Naive thymus-derived CD4-positive, alpha-beta T cell (primary cell): ENCODE measurements around the gene PTPN4. TPM values are rescaled to one million over a fixed set of nuclear protein-coding genes. Genes with fewer than 3 reads are reported as not detected.
A peak's percentile ranks its signal among the peaks of the same experiment; 100 is the strongest.

Experiments
- ATAC-seq: fragments of 150-1000 bp; cut with Tn5 transposase; 2 replicates; pipeline ENCODE4 v1.10.0; 2021; ENCODE audit warnings: mild to moderate bottlenecking, moderate library complexity
- CTCF ChIA-PET: fragments of 350-600 bp; sonication (Branson Sonifier 250); formaldehyde crosslinking; loops from one replicate; lab custom pipeline; 2021; ENCODE audit warnings: antibody characterized with exemption; lab: Charles Lee
- POLR2A ChIA-PET: fragments of 350-600 bp; sonication (Branson Sonifier 250); formaldehyde crosslinking; loops from one replicate; lab custom pipeline; 2021; ENCODE audit warnings: antibody characterized with exemption, inconsistent platforms; lab: Charles Lee
- DNase-seq, 9 donors: peaks; one replicate each; pipeline versions ENCODE4 v3.0.0 to v3.0.0-alpha.2; 2020 to 2022; ENCODE audit warnings: mixed read lengths in 1 of 9
- H3K27ac ChIP-seq: one replicate; pipeline ENCODE4 v1.7.0; 2013; ENCODE audit warnings: mild to moderate bottlenecking, low read depth, low read length, moderate library complexity
- H3K27me3 ChIP-seq, 2 donors: one replicate each; pipeline ENCODE4 v1.7.0; 2013; ENCODE audit warnings: low read length in 2 of 2, mild to moderate bottlenecking in 2 of 2, moderate library complexity in 2 of 2; ENCODE audit not compliant: control insufficient read depth in 2 of 2, insufficient read depth in 2 of 2
- H3K36me3 ChIP-seq, 3 experiments: 1 replicate in 2 of 3; 2 replicates in 1 of 3; pipeline ENCODE4 v1.7.0; 2013; ENCODE audit warnings: low read length in 3 of 3, mild to moderate bottlenecking in 3 of 3, moderate library complexity in 1 of 3; ENCODE audit not compliant: insufficient read depth in 3 of 3, control insufficient read depth in 2 of 3
- H3K4me1 ChIP-seq, 2 donors: one replicate each; pipeline ENCODE4 v1.7.0; 2013; ENCODE audit warnings: low read length in 2 of 2, mild to moderate bottlenecking in 2 of 2, moderate library complexity in 1 of 2; ENCODE audit not compliant: control insufficient read depth in 2 of 2, insufficient read depth in 2 of 2
- H3K4me3 ChIP-seq: 2 replicates; pipeline ENCODE4 v1.7.0; 2013; ENCODE audit warnings: mild to moderate bottlenecking, low read length
- H3K9me3 ChIP-seq, 3 experiments: 1 replicate in 2 of 3; 2 replicates in 1 of 3; pipeline ENCODE4 v1.7.0; 2013; ENCODE audit warnings: low read length in 3 of 3; ENCODE audit not compliant: control insufficient read depth in 2 of 3
- H3K27ac Mint-ChIP-seq, 9 donors: one replicate each; pipeline ENCODE4 v1.8.0; 2020 to 2022; ENCODE audit warnings: mixed read lengths in 9 of 9, mild to moderate bottlenecking in 8 of 9, moderate library complexity in 5 of 9, inconsistent platforms in 2 of 9
- H3K27me3 Mint-ChIP-seq, 5 donors: one replicate each; pipeline ENCODE4 v1.8.0; 2021 to 2022; ENCODE audit warnings: mixed read lengths in 5 of 5, mild to moderate bottlenecking in 1 of 5
- H3K36me3 Mint-ChIP-seq, 5 donors: one replicate each; pipeline ENCODE4 v1.8.0; 2020 to 2022; ENCODE audit warnings: mixed read lengths in 5 of 5, mild to moderate bottlenecking in 3 of 5, inconsistent platforms in 1 of 5
- H3K4me1 Mint-ChIP-seq, 7 donors: one replicate each; pipeline ENCODE4 v1.8.0; 2020 to 2022; ENCODE audit warnings: mixed read lengths in 7 of 7, mild to moderate bottlenecking in 3 of 7, inconsistent platforms in 1 of 7
- H3K4me3 Mint-ChIP-seq, 10 donors: one replicate each; pipeline ENCODE4 v1.8.0; 2020 to 2022; ENCODE audit warnings: mild to moderate bottlenecking in 10 of 10, mixed read lengths in 10 of 10, moderate library complexity in 6 of 10, inconsistent platforms in 2 of 10
- H3K9me3 Mint-ChIP-seq, 11 donors: one replicate each; pipeline ENCODE4 v1.8.0; 2020 to 2022; ENCODE audit warnings: mixed read lengths in 11 of 11, mild to moderate bottlenecking in 4 of 11, inconsistent platforms in 1 of 11, moderate library complexity in 1 of 11
- intact Hi-C, 2 donors: fragments of 100-400 bp; cut with micrococcal nuclease; formaldehyde crosslinking; loops; one replicate each; pipeline ENCODE4 v1.15.1; 2023
- polyA plus RNA-seq, 2 donors: library from polyadenylated mRNA; unstranded; fragments of 300-500 nt; fragmentation: Illumina TruSeq; gene quantifications; one replicate each; pipeline ENCODE4 v1.2.3, GENCODE V29; 2021
- total RNA-seq, 6 experiments: library from RNA in 5 of 6; stranded (reverse) in 5 of 6; gene quantifications; 1 replicate in 5 of 6; 2 replicates in 1 of 6; pipeline ENCODE4 v1.2.3 and lab custom pipeline; 2021 to 2026

The PTPN4 gene
- total and polyA plus RNA-seq, 7 experiments from 2014 or later: 48.9 to 122 (median 76.7) TPM

DNA sequence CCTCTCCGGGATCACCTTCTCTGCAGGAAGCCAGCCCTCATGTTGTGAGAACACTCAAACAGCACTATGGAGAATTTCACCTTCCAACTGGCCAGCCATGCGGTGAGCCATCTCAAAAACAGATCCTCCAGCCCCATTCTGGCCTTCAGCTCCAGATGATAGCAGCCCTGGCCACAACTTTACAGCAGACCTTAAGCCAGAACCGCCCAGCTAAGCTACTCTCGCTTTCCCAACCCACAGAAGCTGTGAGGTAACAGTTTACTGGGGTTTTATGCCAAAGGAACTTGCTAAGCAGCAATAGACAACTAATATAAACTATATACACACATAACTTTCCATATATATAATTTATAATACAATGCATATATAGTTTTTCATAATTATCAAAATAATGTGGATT lies 11.6 kb upstream of the PTPN4 start:
- no peak for DNase-seq

DNA sequence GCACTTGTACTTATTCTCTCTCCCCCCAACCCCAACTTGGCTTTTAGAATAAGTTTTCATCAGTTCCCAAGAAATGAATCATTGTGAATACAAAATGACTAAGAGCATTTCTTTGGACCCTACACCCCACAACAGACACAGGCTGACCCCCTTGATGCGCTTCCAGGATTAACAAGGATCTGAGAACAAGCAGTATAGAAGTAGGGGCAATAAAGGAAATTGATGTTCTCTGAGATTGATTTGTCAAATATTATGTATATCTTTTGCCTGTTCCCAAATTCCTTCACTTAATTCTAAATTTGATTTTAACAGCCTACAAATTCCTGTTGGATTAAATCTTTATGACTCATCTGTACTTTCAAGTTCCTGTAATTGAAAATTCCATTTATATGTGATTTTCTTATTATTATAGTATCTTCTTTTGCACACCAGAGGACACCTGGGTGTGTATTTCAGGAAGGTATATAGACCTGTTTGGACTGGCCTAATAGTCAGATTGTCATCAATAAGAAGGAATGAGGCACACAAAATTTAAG lies 10.2 kb upstream of the PTPN4 start:
- intact Hi-C loops: loop anchor here (5.0 to 10.0 kb wide), 2 partner anchors 208 to 565 kb away; no protein-coding TSS in a partner anchor
- POLR2A ChIA-PET: interaction anchor here (0.9 kb wide), 1 partner anchor 10 kb away, joined by 6 read pairs; the partner anchor contains the start of gene PTPN4
- ATAC-seq: no peak
- DNase-seq: no peak
- Mint-ChIP-seq H3K4me3 (no peak overlapping the region), H3K36me3 (peaks cover 0 to 3% (median 0%) of the 10 kb centered on the region in 5 donors), H3K9me3 (no peaks in the 10 kb centered on the region), H3K27me3 (peaks cover 0 to 33% (median 4%) of the 10 kb centered on the region in 5 donors), H3K27ac (no peak overlapping the region), H3K4me1 (peaks cover 0 to 7% (median 4%) of the 10 kb centered on the region in 7 donors)
- Histone ChIP-seq H3K27ac (no peak overlapping the region), H3K27me3 (no peaks in the 10 kb centered on the region), H3K9me3 (no peaks in the 10 kb centered on the region), H3K4me1 (no peaks in the 10 kb centered on the region), H3K4me3 (no peak overlapping the region), H3K36me3 (no peaks in the 10 kb centered on the region)
- CTCF ChIA-PET: interaction anchor here (1.1 kb wide), 1 partner anchor 74 kb away, joined by 3 read pairs; no protein-coding TSS in a partner anchor

More for the DNA sequence above, 11.6 kb upstream of the PTPN4 start:
- no peak overlapping the region for H3K27ac ChIP-seq
- ChIA-PET POLR2A (interaction anchor here (0.7 kb wide), 1 partner anchor 55 kb away, joined by 3 read pairs; no protein-coding TSS in a partner anchor), CTCF (interaction anchor here (1.9 kb wide), 1 partner anchor 12 kb away, joined by 4 read pairs; no protein-coding TSS in a partner anchor)
- H3K36me3 ChIP-seq: no peaks in the 10 kb centered on the region
- Mint-ChIP-seq H3K27ac (no peak overlapping the region), H3K9me3 (no peaks in the 10 kb centered on the region), H3K4me3 (no peak overlapping the region), H3K36me3 (peaks cover 0 to 3% (median 0%) of the 10 kb centered on the region in 5 donors), H3K27me3 (peaks cover 0 to 34% (median 4%) of the 10 kb centered on the region in 5 donors), H3K4me1 (peaks cover 0 to under 1% (median 0%) of the 10 kb centered on the region in 7 donors)
- H3K9me3 ChIP-seq: no peaks in the 10 kb centered on the region
- no peaks in the 10 kb centered on the region for H3K27me3 ChIP-seq
- no peak for ATAC-seq
- intact Hi-C loops: no loop called here
- H3K4me1 ChIP-seq: no peaks in the 10 kb centered on the region
- H3K4me3 ChIP-seq: no peak overlapping the region

DNA sequence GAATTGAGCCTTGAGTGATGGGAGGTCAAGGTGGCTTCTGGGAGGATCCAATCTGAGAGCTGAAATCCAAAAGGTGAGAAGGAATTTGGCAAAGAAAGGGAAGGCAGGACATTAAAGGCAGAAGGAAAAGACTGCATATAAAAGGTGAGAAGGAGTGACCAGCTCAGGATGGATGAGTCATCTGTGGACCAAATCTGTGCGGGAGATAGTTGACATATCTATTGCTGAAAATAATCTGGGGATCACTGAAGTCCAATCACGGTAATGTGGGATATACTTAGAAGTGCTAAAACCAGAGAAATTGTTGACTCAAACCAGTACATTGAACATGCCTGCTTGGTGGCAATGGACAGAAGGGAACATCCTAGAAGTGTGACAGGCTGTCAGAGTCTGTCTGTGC lies 8.0 kb upstream of the PTPN4 start:
- H3K27ac Mint-ChIP-seq: no peak overlapping the region
- peaks cover 0 to 26% (median 0%) of the 10 kb centered on the region in 5 donors for H3K27me3 Mint-ChIP-seq
- ChIA-PET POLR2A (no interaction called here), CTCF (interaction anchor here (0.5 to 1.7 kb wide), 4 partner anchors 32 to 423 kb away, joined by 3 read pairs; no protein-coding TSS in a partner anchor)
- Histone ChIP-seq H3K4me1 (no peaks in the 10 kb centered on the region), H3K27ac (no peak overlapping the region), H3K36me3 (no peaks in the 10 kb centered on the region), H3K4me3 (no peak overlapping the region), H3K27me3 (no peaks in the 10 kb centered on the region), H3K9me3 (no peaks in the 10 kb centered on the region)
- intact Hi-C loops: loop anchor here (2.0 to 10.0 kb wide), 4 partner anchors 49 to 563 kb away; no protein-coding TSS in a partner anchor
- ATAC-seq (no peak), DNase-seq (no peak)
- H3K4me3 Mint-ChIP-seq: no peak overlapping the region
- H3K36me3 Mint-ChIP-seq: no peaks in the 10 kb centered on the region
- peaks cover 0 to 7% (median 4%) of the 10 kb centered on the region in 7 donors for H3K4me1 Mint-ChIP-seq
- no peaks in the 10 kb centered on the region for H3K9me3 Mint-ChIP-seq

DNA sequence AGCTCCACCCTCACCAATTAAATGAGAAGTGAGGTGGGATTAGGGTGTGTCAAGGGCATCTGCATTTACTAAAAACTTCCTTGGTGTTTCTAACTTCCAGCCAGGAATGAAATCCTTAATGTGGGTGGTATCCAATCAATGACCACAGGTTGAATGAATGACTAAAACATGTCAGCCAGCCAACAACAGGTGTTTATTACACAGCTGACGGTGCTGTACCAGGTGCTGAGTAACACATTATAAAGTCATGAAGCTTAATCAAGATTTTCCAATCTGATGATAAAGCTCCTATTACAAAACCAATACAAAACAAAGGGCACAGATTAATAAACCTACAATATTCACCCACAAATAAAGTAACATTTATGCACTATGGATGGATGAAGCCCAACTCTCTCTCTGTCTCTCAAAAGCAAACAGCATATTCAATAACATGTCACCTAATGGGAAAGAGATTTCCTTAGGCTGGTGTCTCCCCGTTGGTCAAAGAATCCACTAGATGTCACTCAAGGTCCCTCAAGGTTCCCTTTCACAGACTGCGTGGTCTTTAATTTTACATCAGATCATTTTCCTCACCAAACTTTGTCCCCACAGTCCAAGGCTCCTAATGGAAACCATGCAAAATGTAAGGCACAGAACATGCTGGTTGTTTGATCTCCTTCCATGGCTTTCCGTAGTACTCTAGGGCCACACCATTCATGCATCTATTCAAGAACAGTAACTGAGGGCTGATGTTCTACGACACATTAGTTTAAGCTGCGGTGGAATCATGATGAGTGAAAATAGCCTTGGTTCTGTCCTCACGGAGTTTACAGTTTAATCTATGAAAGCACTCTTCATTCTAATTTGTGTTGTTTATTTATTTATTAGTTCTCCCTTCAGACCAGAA lies 6.4 kb upstream of the PTPN4 start:
- H3K36me3 Mint-ChIP-seq: no peaks in the 10 kb centered on the region
- H3K9me3 Mint-ChIP-seq: no peaks in the 10 kb centered on the region
- ATAC-seq (peak; percentile 86), DNase-seq (peak in 7 of 9 donors; percentile 35 to 63 (median 52))
- H3K9me3 ChIP-seq: no peaks in the 10 kb centered on the region
- no peaks in the 10 kb centered on the region for H3K27me3 ChIP-seq
- no peaks in the 10 kb centered on the region for H3K36me3 ChIP-seq
- peaks cover 0 to 23% (median 0%) of the 10 kb centered on the region in 5 donors for H3K27me3 Mint-ChIP-seq
- no peaks in the 10 kb centered on the region for H3K4me1 ChIP-seq
- H3K4me3 Mint-ChIP-seq: no peak overlapping the region
- peak overlapping the region in 1 of 9 donors; percentile 37 for H3K27ac Mint-ChIP-seq
- intact Hi-C loops: loop anchor here (1.0 to 10.0 kb wide), 11 partner anchors 50 to 927 kb away; no protein-coding TSS in a partner anchor
- ChIA-PET CTCF (interaction anchor here (0.7 to 5.3 kb wide), 20 partner anchors 8 to 422 kb away, joined by 3 to 88 read pairs (median 4); no protein-coding TSS in a partner anchor), POLR2A (interaction anchor here (1.6 kb wide), 1 partner anchor 69 kb away, joined by 5 read pairs; no protein-coding TSS in a partner anchor)
- H3K4me3 ChIP-seq: no peak overlapping the region
- H3K27ac ChIP-seq: no peak overlapping the region
- peaks cover under 1 to 10% (median 6%) of the 10 kb centered on the region in 7 donors for H3K4me1 Mint-ChIP-seq

DNA sequence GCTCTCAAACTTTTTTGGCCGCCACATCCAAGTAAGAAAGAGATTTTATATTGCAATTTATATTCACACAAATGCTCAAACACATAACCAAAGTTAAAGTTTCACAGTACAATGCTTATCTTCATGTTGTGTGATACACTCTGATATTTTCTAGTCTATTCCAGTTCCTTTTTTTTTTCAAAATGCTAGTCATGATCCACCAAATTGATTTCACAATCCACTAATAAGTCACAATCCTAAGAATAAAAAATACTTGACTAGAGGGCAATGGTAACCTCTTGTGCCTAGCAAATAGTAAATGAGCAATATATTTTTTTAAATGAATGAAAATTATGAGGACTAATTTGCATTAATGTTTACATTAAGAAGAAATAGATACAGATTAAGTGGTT lies 5.8 kb upstream of the PTPN4 start:
- Histone ChIP-seq H3K4me1 (peaks cover 0 to 3% of the 10 kb centered on the region in 2 donors), H3K36me3 (no peaks in the 10 kb centered on the region), H3K27me3 (no peaks in the 10 kb centered on the region), H3K4me3 (no peak overlapping the region), H3K27ac (no peak overlapping the region), H3K9me3 (no peaks in the 10 kb centered on the region)
- intact Hi-C loops: loop anchor here (1.0 to 10.0 kb wide), 11 partner anchors 51 to 926 kb away; no protein-coding TSS in a partner anchor
- peaks cover 0 to 20% (median 0%) of the 10 kb centered on the region in 5 donors for H3K27me3 Mint-ChIP-seq
- ChIA-PET POLR2A (interaction anchor here (1.6 kb wide), 1 partner anchor 69 kb away, joined by 5 read pairs; no protein-coding TSS in a partner anchor), CTCF (interaction anchor here (0.7 to 5.3 kb wide), 11 partner anchors 17 to 421 kb away, joined by 3 to 88 read pairs (median 5); no protein-coding TSS in a partner anchor)
- H3K27ac Mint-ChIP-seq: no peak overlapping the region
- peak; percentile 54 for ATAC-seq
- H3K4me1 Mint-ChIP-seq: peaks cover 7 to 16% (median 12%) of the 10 kb centered on the region in 7 donors
- no peak overlapping the region for H3K4me3 Mint-ChIP-seq
- H3K9me3 Mint-ChIP-seq: no peaks in the 10 kb centered on the region
- H3K36me3 Mint-ChIP-seq: no peaks in the 10 kb centered on the region
- DNase-seq: no peak

DNA sequence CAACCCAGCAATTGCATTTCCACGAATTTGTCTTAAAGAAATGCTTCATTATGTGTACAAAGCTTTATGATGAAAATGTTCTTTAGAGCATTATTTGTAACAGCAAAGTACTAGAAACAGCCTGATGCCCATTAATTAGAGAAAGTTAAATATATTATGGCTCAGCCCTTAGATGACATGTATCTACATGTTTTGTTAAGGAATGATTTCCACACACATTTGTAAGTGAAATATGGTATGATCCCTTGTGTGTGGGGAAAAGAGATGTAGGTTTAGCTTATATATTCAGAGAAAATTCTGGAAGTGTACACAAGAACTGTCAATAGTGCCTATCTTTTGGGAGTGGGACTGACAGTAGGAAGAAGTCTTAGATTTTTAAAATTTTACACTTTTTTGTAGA lies 3.8 kb upstream of the PTPN4 start:
- intact Hi-C loops: loop anchor here (5.0 to 10.0 kb wide), 5 partner anchors 171 to 921 kb away; partner anchors contain the start of genes C2orf76 (in 1 of the 2) and DBI (in 1 of the 2)
- H3K4me3 ChIP-seq: no peak overlapping the region
- Mint-ChIP-seq H3K4me1 (peaks cover 11 to 21% (median 17%) of the 10 kb centered on the region in 7 donors), H3K36me3 (no peaks in the 10 kb centered on the region), H3K27ac (peak overlapping the region in 2 of 9 donors; percentile 11 to 78), H3K4me3 (no peak overlapping the region), H3K27me3 (peaks cover 0 to 15% (median 0%) of the 10 kb centered on the region in 5 donors), H3K9me3 (no peaks in the 10 kb centered on the region)
- ChIA-PET POLR2A (interaction anchor here (2.8 kb wide), 1 partner anchor 421 kb away, joined by 8 read pairs; no protein-coding TSS in a partner anchor), CTCF (interaction anchor here (0.6 to 5.3 kb wide), 5 partner anchors 66 to 419 kb away, joined by 3 to 88 read pairs (median 3); no protein-coding TSS in a partner anchor)
- H3K27ac ChIP-seq: no peak overlapping the region
- no peaks in the 10 kb centered on the region for H3K27me3 ChIP-seq
- ATAC-seq (no peak), DNase-seq (no peak)
- no peaks in the 10 kb centered on the region for H3K36me3 ChIP-seq
- H3K9me3 ChIP-seq: no peaks in the 10 kb centered on the region
- H3K4me1 ChIP-seq: peaks cover 0 to 5% of the 10 kb centered on the region in 2 donors
